GM23248 (cell line): ENCODE data around the gene LRRC8E. TPM values are rescaled to one million over a fixed set of nuclear protein-coding genes. Genes with fewer than 3 reads are reported as not detected.
A peak's percentile ranks its signal among the peaks of the same experiment; 100 is the strongest.

ENCODE experiments used
- DNase-seq: peaks from one replicate; pipeline ENCODE4 v3.0.0-alpha.2; 2015
- H2AFZ ChIP-seq: fragments of 200-600 bp; sonication (generic); 2 replicates; pipeline ENCODE4 v1.6.1; 2016; ENCODE audit warnings: antibody characterized with exemption
- H3F3A ChIP-seq: fragments of 200-600 bp; sonication (generic); 2 replicates; pipeline ENCODE4 v1.6.1; 2016; ENCODE audit warnings: mild to moderate bottlenecking, antibody characterized with exemption, mixed run types; ENCODE audit not compliant: insufficient read depth
- H3K27ac ChIP-seq: fragments of 200-600 bp; sonication (generic); 2 replicates; pipeline ENCODE4 v1.5.1; 2016; ENCODE audit warnings: mild to moderate bottlenecking
- H3K27me3 ChIP-seq: fragments of 200-600 bp; sonication (generic); replicated peaks from 2 replicates; pipeline ENCODE4 v1.6.1; 2016; ENCODE audit warnings: mild to moderate bottlenecking; ENCODE audit not compliant: insufficient read depth
- H3K36me3 ChIP-seq: fragments of 200-600 bp; sonication (generic); 2 replicates; pipeline ENCODE4 v1.6.1; 2016; ENCODE audit warnings: low read depth, mild to moderate bottlenecking
- H3K4me1 ChIP-seq: fragments of 200-600 bp; sonication (generic); 2 replicates; pipeline ENCODE4 v1.6.1; 2016; ENCODE audit warnings: mild to moderate bottlenecking; ENCODE audit not compliant: insufficient read depth
- H3K4me2 ChIP-seq: fragments of 200-600 bp; sonication (generic); one replicate; pipeline ENCODE4 v1.6.1; 2016; ENCODE audit warnings: mild to moderate bottlenecking; ENCODE audit not compliant: unreplicated experiment
- H3K4me3 ChIP-seq: fragments of 200-600 bp; sonication (generic); 2 replicates; pipeline ENCODE4 v1.5.1; 2016; ENCODE audit warnings: mild to moderate bottlenecking
- H3K79me2 ChIP-seq: fragments of 200-600 bp; sonication (generic); 2 replicates; pipeline ENCODE4 v1.6.1; 2016; ENCODE audit warnings: mild to moderate bottlenecking; ENCODE audit not compliant: insufficient read depth
- H3K9ac ChIP-seq: fragments of 200-600 bp; sonication (generic); 2 replicates; pipeline ENCODE4 v1.6.1; 2016; ENCODE audit warnings: mild to moderate bottlenecking
- H3K9me2 ChIP-seq: fragments of 200-600 bp; sonication (generic); 2 replicates; pipeline ENCODE4 v1.6.1; 2016; ENCODE audit warnings: mixed run types, mild to moderate bottlenecking, moderate library complexity; ENCODE audit not compliant: insufficient read depth
- H3K9me3 ChIP-seq: fragments of 200-600 bp; sonication (generic); one replicate; pipeline ENCODE4 v1.6.1; 2017; ENCODE audit warnings: low read depth
- H4K20me1 ChIP-seq: fragments of 200-600 bp; sonication (generic); 2 replicates; pipeline ENCODE4 v1.6.0; 2016; ENCODE audit not compliant: insufficient read depth
- EZH2 ChIP-seq: fragments of 200-600 bp; sonication (generic); IDR thresholded peaks from 2 replicates; pipeline ENCODE4 v1.6.1; 2018; ENCODE audit warnings: antibody characterized with exemption, mild to moderate bottlenecking; ENCODE audit not compliant: insufficient read depth, poor library complexity, severe bottlenecking
- EZH2phosphoT487 ChIP-seq: fragments of 200-600 bp; sonication (generic); IDR thresholded peaks from 2 replicates; pipeline ENCODE4 v1.6.1; 2018; ENCODE audit warnings: antibody characterized with exemption, moderate library complexity, mild to moderate bottlenecking, low read depth; ENCODE audit not compliant: insufficient read depth
- WGBS, 2 experiments: methylation state at CpG; one replicate each; pipeline ENCODE4 v1.1.6; 2015 to 2017; ENCODE audit warnings: low lambda C conversion rate in 2 of 2, low coverage in 1 of 2; ENCODE audit errors: missing lambda C conversion rate in 2 of 2; 5-methylcytosine and 5-hydroxymethylcytosine counted together
- in situ Hi-C: fragments of 300-500 bp; cut with MboI; formaldehyde crosslinking; loops from 2 replicates; pipeline ENCODE4 v1.15.0; 2020
- polyA plus RNA-seq: library from polyadenylated mRNA; unstranded; fragments of >200 nt; fragmentation: Nextera tagmentation; extraction: Ambion mirVana; gene quantifications from 2 replicates; pipeline ENCODE4 v1.2.1, GENCODE V29; 2016
- total RNA-seq: library from RNA; depleted of rRNA; stranded (reverse); fragments of >200 nt; shearing (Covaris generic); gene quantifications from 2 replicates; pipeline ENCODE4 v1.2.3, GENCODE V29; 2014

The LRRC8E gene
- total and polyA plus RNA-seq, 2 experiments from 2014 or later = 3.6 to 3.7 TPM

DNA sequence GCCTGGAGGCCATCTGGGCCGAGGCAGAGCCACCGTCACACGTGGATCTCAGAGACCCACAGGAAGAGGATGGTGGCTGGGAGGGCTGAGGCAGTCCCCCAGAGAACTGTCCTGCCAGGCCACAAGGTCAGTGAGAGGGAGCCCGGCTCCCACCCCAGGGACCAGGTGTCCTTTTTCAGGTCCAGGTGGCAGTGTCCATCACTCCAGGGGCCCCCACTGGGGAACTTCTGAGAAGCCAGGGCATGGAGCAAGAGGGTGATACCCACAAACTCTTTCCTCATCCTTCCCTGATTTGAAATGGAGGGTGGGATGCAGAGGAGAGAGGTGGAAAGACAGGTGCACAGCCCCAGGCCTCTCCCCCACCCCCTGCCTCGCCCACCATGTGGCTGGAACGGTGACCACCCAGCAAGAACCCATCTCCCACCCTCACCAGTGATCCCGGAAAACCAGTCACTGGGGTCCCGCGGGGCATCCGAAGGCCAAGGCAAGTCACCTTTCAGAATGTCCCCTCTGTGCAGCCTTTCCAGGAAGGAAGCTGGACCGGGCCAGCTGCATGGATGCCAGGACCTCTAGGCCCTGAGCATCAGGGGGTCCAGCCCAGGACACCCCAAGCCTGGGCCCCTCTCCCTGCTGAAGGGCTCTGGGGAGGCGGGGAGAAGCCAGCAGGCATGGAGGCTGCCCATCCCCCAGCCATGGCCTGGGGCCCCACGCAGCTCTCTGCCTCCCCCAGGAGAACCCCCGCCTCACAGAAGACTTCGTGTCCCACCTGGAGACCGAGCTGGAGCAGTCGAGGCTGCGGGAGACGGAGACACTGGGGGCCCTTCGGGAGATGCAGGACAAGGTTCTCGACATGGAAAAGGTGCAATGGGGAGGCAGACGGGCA lies 28.2 kb upstream of the LRRC8E start:
- H4K20me1 ChIP-seq = no peaks in the 10 kb centered on the region
- no peak for DNase-seq
- no peak overlapping the region for H3K27ac ChIP-seq
- H3K79me2 ChIP-seq = no peaks in the 10 kb centered on the region
- no peaks in the 10 kb centered on the region for H3K9me2 ChIP-seq
- no peak overlapping the region for H3K4me2 ChIP-seq
- H3K9ac ChIP-seq = no peak overlapping the region
- H3K4me3 ChIP-seq = no peak overlapping the region
- H3F3A ChIP-seq = no peaks in the 10 kb centered on the region
- WGBS, 2 experiments = 92 to 95% methylated on average over 20 to 22 of the region's 22 CpGs
- no peaks in the 10 kb centered on the region for H3K27me3 ChIP-seq
- in situ Hi-C loops = no loop called here
- TF ChIP-seq EZH2 = no peak
- no peak for TF ChIP-seq EZH2phosphoT487
- H3K36me3 ChIP-seq = no peaks in the 10 kb centered on the region
- H2AFZ ChIP-seq = no peak overlapping the region
- H3K4me1 ChIP-seq = no peaks in the 10 kb centered on the region
- no peaks in the 10 kb centered on the region for H3K9me3 ChIP-seq

DNA sequence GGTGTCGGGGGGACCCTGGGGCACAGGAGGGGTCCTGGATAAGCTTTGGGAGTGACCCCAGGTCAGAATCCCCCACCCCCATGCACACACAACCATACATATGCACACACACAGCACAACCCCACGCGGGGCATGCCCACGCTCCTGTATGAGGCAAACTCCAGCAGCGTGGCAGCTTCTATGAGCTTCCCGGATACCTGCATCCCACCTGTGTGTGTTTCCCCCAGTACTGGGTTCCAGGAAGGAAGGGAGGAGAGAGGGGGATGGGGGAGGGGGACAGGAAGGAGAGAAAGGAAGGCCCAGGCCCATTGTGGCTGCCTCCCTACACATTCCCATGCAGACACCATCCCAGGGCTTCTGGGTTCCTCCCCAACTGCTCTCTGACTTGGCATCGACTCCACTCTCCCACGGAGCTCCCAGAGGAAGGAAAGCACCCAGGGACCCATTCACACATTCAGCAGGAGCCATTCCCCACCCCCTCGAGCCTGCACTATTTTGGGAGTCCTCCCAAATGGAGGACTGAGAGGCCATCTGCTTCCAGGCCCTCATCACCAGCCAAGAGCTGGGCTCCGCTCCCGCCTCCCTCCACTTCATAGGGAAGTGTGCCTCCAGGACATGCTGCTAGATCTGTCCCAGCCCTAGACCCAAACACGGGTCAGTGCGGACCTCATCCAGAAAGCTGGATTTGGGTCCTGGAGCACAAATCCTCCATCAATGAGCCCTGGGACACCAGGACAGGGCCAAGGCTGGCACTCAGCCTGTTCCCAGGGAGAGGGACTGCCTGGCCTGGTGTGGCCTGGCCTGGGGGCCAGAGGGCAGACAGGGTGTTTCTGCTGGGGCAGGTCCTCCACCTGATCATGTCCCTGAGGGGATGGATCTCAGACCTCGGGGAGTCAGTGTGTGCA lies 27.3 kb upstream of the LRRC8E start:
- Histone ChIP-seq H3K4me2 (no peak overlapping the region), H3K4me3 (no peak overlapping the region), H3K27me3 (no peaks in the 10 kb centered on the region), H3K9ac (no peak overlapping the region), H3K9me3 (no peaks in the 10 kb centered on the region), H3K27ac (no peak overlapping the region), H2AFZ (no peak overlapping the region), H4K20me1 (no peaks in the 10 kb centered on the region), H3F3A (no peaks in the 10 kb centered on the region), H3K36me3 (no peaks in the 10 kb centered on the region), H3K79me2 (no peaks in the 10 kb centered on the region), H3K9me2 (no peaks in the 10 kb centered on the region), H3K4me1 (no peaks in the 10 kb centered on the region)
- TF ChIP-seq EZH2 = no peak
- no peak for TF ChIP-seq EZH2phosphoT487
- DNase-seq = no peak
- in situ Hi-C loops = no loop called here
- 82 to 83% methylated on average over 13 to 14 of the region's 14 CpGs for WGBS, 2 experiments

- TF ChIP-seq EZH2phosphoT487 (no peak), EZH2 (no peak)
- H4K20me1 ChIP-seq = no peaks in the 10 kb centered on the region
- H3K9ac ChIP-seq = no peak overlapping the region
- H3K4me2 ChIP-seq = no peak overlapping the region
- in situ Hi-C loops = no loop called here
- H3K27me3 ChIP-seq = no peaks in the 10 kb centered on the region
- no peaks in the 10 kb centered on the region for H3K9me3 ChIP-seq
- H3F3A ChIP-seq = no peaks in the 10 kb centered on the region
- no peaks in the 10 kb centered on the region for H3K9me2 ChIP-seq
- H3K36me3 ChIP-seq = no peaks in the 10 kb centered on the region
- no peak for DNase-seq
- H3K79me2 ChIP-seq = no peaks in the 10 kb centered on the region
- no peak overlapping the region for H3K4me3 ChIP-seq
- H3K4me1 ChIP-seq = no peaks in the 10 kb centered on the region
- 87 to 91% methylated on average over 50 to 63 of the region's 63 CpGs for WGBS, 2 experiments
- H3K27ac ChIP-seq = no peak overlapping the region
- no peak overlapping the region for H2AFZ ChIP-seq
Observed at GRCh38 chr19:7861619-7862412, 26.5 kb upstream of the LRRC8E start.

DNA sequence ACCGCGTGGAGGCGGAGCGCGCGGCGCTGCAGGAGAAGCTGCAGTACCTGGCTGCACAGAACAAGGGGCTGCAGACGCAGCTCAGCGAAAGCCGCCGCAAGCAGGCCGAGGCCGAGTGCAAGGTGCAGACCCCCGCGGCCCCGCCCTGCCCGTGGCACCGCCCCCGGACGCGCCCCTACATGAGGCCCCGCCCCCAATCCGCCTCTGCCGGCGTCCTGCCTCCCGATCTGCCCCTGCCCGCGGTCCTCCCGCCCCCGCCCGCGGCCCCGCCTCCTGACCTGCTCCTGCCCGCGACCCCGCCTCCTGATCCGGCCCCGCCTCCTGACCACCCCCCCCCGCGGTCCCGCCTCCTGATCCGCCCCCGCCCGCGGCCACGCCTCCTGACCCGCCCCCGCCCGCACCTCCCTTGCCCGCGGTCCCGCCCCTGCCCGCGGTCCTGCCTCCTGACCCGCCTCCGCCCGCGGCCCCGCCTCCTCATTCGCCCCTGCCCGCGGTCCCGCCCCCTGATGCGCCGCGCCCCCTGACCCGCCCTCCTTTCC lies 25.8 kb upstream of the LRRC8E start:
- peak; percentile 56 for DNase-seq
- in situ Hi-C loops = no loop called here
- H2AFZ ChIP-seq = no peak overlapping the region

More for the DNA sequence above, 25.8 kb upstream of the LRRC8E start:
- H3K4me1 ChIP-seq = no peaks in the 10 kb centered on the region
- H3F3A ChIP-seq = no peaks in the 10 kb centered on the region
- H4K20me1 ChIP-seq = no peaks in the 10 kb centered on the region
- no peaks in the 10 kb centered on the region for H3K79me2 ChIP-seq
- no peak overlapping the region for H3K4me2 ChIP-seq
- H3K9ac ChIP-seq = no peak overlapping the region
- H3K9me2 ChIP-seq = no peaks in the 10 kb centered on the region
- H3K36me3 ChIP-seq = no peaks in the 10 kb centered on the region
- TF ChIP-seq EZH2phosphoT487 = no peak
- TF ChIP-seq EZH2 = no peak
- H3K9me3 ChIP-seq = no peaks in the 10 kb centered on the region
- 19 to 29% methylated on average over 7 to 52 of the region's 67 CpGs for WGBS, 2 experiments
- no peak overlapping the region for H3K27ac ChIP-seq
- H3K27me3 ChIP-seq = no peaks in the 10 kb centered on the region
- H3K4me3 ChIP-seq = no peak overlapping the region
